HG02884 (cell line): ENCODE results near the gene OGDH.

Experiments used
- ATAC-seq: cut with Tn5 transposase; IDR thresholded peaks from one replicate; pipeline ENCODE4 v1.9.1; 2021; ENCODE audit warnings: mild to moderate bottlenecking, moderate library complexity; ENCODE audit not compliant: unreplicated experiment

The OGDH gene

GRCh38 chr7:44637788-44638594 lies 31.6 kb downstream of the OGDH start:
- peak; percentile 43 for ATAC-seq

- ATAC-seq: peak; percentile 66
Observed at GRCh38 chr7:44638611-44639557, 32.5 kb downstream of the OGDH start.

DNA sequence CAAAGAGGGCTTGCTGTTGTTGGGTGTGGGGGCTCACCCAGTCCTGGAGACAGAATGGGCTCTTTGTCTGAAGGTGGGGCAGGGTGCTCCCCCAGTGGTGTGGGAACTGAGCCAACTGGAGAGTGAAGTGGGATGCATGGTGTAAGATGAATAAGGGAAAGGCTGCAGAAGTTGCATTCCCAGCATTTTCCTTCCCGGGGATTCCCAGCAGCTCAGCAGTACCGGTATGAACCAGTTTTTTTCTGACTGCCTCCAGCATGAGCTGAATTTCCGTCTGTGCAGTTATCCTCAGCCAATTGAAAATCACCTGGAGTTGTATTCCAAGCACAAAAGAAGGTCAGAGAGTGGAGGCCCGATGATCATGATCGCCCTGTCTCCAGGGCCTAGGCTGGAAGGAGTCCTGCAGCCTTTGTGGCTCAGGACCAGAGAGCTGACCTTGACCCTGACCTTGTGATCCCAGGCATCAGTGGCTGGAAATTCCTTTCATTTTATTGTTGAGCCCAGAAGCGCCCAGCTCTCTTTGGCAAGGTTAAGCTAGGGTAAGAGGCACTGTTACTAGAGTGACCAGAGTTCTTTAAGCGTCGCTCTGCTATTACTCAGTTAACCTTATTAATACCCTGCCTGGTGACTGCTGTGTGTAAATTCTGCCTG lies 33.4 kb downstream of the OGDH start:
- ATAC-seq: no peak

DNA sequence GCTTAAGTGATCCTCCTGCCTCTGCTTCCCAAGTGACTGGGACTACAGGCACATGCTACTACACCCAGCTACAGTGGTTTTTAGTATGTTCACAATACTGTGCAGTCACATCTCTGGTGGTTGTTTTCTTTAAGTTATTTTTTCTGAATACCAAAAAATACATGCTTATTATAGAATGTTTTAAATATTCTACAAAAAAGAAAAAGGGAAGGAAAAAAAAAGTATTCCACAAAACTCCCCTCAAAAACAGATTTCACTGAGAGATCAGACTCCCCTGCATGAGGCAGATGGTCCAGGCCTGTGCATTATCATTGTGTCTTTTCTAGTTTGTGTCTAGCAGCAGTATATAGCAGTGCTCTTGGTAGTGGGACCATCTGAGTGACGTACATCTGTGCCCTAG lies 36.8 kb downstream of the OGDH start:
- no peak for ATAC-seq

- ATAC-seq: no peak
Observed at GRCh38 chr7:44645254-44645653, 38.8 kb downstream of the OGDH start.

GRCh38 chr7:44645696-44646095 lies 39.3 kb downstream of the OGDH start:
- ATAC-seq: no peak

GRCh38 chr7:44646176-44646920 lies 39.9 kb downstream of the OGDH start:
- ATAC-seq: no peak

- ATAC-seq: no peak
Observed at GRCh38 chr7:44646921-44647636, 40.7 kb downstream of the OGDH start.

DNA sequence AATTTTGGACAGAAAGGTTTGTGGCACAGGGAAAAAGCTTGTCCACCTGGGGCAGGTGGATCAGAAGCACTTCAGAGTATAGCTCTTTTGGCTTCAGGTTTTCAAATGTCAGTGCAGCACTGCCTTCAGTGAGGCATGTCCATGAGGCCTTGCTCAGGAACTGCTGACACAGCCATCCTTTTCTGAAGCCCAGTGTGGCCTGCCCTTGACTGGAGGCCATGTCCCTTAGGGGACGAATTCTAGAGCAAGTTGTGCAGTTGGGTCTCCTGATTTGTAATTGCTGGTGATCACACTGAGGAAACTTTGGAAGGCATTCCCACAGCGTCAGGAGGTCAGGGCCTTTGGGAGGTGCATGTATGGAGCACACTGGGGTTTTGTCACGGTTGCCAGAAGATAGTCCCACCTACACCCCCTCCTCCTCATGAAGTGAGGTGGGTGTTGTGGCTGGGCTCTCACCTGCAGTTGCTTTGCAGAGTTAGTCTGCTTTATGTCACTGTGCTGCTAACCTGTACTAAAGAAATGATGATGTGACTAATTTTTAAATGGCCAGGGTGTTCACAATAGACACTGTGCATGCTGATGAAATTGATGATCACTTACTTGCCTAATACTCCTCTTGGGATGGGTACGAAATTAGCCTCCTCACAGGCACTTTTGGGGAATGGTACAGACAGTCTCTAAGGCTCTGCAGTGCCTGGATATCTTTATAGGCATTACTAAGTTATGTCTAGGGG lies 41.7 kb downstream of the OGDH start:
- ATAC-seq: no peak

GRCh38 chr7:44650242-44650641 lies 43.8 kb downstream of the OGDH start:
- ATAC-seq: no peak

GRCh38 chr7:44650772-44651171 lies 44.3 kb downstream of the OGDH start:
- no peak for ATAC-seq

- ATAC-seq: no peak
Observed at GRCh38 chr7:44652535-44652934, 46.1 kb downstream of the OGDH start.

DNA sequence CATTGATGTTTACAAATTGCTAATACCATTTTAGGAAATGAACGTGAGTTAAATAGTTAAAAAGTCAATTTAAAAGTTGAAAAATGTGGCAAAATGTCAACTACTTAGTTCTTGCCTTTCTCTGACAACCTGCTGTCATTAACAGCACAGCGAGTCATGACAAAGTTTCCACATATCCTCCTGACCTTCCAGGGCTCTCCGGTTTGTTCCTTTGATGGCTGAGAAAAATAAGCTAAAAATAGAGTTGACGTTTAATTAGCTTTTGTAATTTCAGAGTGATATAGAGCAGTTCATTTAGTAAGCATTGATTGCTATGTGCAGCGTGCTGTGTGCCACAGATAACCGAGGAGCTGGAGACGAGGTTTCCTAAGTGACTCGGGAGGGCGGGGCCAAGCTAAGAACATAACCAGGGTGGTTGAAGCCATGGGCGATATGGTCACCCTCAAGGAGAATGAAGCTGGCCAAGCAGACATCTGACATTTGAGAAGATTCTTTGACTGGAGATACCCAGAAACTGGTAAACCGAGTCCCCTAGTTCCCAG lies 47.9 kb downstream of the OGDH start:
- no peak for ATAC-seq

DNA sequence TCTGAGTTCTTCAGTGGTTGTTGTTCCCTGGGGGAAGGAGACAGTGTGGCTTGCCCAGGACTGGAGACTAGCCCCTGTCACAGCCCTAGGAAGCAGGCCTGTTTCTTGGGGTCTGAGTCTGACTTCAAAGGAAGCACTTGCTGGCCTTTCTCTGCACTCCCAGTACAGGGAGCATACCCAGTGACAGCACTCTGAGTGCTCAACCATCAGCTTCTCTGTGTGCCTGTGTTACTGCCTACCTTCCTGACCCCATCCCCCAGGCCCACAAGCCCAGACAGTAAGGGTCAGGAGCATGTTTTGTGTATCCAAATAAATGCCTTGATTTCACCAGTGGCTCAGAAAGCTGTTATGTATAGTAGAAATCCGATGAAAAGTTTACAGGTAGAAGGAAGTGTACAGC lies 48.9 kb downstream of the OGDH start:
- ATAC-seq: no peak

GRCh38 chr7:44658979-44659378 lies 52.6 kb downstream of the OGDH start:
- no peak for ATAC-seq

GRCh38 chr7:44661233-44661632 lies 54.8 kb downstream of the OGDH start:
- no peak for ATAC-seq

- no peak for ATAC-seq
Observed at GRCh38 chr7:44664780-44665461, 58.5 kb downstream of the OGDH start.

GRCh38 chr7:44665531-44666213 lies 59.2 kb downstream of the OGDH start:
- no peak for ATAC-seq
